SJSA1 (cell line): ENCODE data around the gene CHAF1A. TPM values are rescaled to one million over a fixed set of nuclear protein-coding genes. Genes with fewer than 3 reads are reported as not detected.

Experiments used
- DNase-seq, 2 experiments: peaks; one replicate each; pipeline ENCODE4 v3.0.0-alpha.2; 2015 to 2020; ENCODE audit warnings: low spot score in 2 of 2, low read depth in 1 of 2
- H3K27ac ChIP-seq: fragments of 250-450 bp; sonication (Bioruptor Pico); 2 replicates; pipeline ENCODE4 v1.5.1; 2020; ENCODE audit warnings: mild to moderate bottlenecking, moderate library complexity
- H3K27me3 ChIP-seq: fragments of 250-450 bp; sonication (Bioruptor Pico); replicated peaks from 2 replicates; pipeline ENCODE4 v1.5.1; 2020; ENCODE audit warnings: mild to moderate bottlenecking, moderate library complexity
- H3K36me3 ChIP-seq: fragments of 250-450 bp; sonication (Bioruptor Pico); 2 replicates; pipeline ENCODE4 v1.5.1; 2020; ENCODE audit warnings: mild to moderate bottlenecking
- H3K4me1 ChIP-seq: fragments of 250-450 bp; sonication (Bioruptor Pico); replicated peaks from 2 replicates; pipeline ENCODE4 v1.6.1; 2021; ENCODE audit warnings: mild to moderate bottlenecking
- H3K4me3 ChIP-seq: fragments of 250-450 bp; sonication (Bioruptor Pico); 2 replicates; pipeline ENCODE4 v1.5.1; 2020; ENCODE audit warnings: mild to moderate bottlenecking
- H3K9me3 ChIP-seq: fragments of 250-450 bp; sonication (Bioruptor Pico); replicated peaks from 2 replicates; pipeline ENCODE4 v1.5.1; 2020; ENCODE audit warnings: mild to moderate bottlenecking
- total RNA-seq: library from RNA; depleted of rRNA; stranded (reverse); fragments of >200 nt; shearing (Covaris generic); gene quantifications from 2 replicates; pipeline ENCODE4 v1.2.3, GENCODE V29; 2014

Gene CHAF1A
- total RNA-seq, 1 experiment from 2014 or later = 36.4 TPM

DNA sequence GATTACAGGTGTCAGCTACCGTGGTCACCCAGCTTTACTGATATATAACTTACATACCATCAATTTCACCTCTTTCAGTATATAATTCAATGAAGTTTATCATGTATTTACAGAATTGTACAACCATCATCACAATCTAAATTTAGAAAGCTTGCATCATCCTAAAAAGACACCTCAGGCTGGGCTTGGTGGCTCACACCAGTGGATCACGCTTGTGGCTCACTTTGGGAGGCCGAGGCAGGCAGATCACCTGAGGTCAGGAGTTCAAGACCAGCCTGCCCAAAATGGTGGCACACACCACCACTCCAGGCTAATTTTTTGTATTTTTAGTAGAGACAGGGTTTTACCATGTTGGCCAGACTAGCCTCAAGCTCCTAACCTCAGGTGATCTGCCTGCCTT is 65.4 kb downstream of the CHAF1A start:
- no peak for DNase-seq
- Histone ChIP-seq H3K27me3 (no peaks in the 10 kb centered on the region), H3K4me1 (no peaks in the 10 kb centered on the region), H3K4me3 (no peak overlapping the region), H3K36me3 (0 out of 2 replicates have a peak, but pooled peaks cover 3% of the 10 kb centered on the region), H3K9me3 (no peaks in the 10 kb centered on the region), H3K27ac (no peak overlapping the region)

- H3K4me3 ChIP-seq = peak overlapping the region; percentile 67
- H3K27me3 ChIP-seq = no peaks in the 10 kb centered on the region
- H3K27ac ChIP-seq = peak overlapping the region; percentile 29
- H3K4me1 ChIP-seq = peaks cover 12% of the 10 kb centered on the region
- peaks cover 11% of the 10 kb centered on the region; the same call in 1 of the 2 replicates for H3K36me3 ChIP-seq
- peak; percentile 99 to 100 for DNase-seq
- no peaks in the 10 kb centered on the region for H3K9me3 ChIP-seq
Observed at GRCh38 chr19:4471403-4472173, 69.1 kb downstream of the CHAF1A start.

GRCh38 chr19:4472174-4472974 is 69.9 kb downstream of the CHAF1A start, which contains the start of gene HDGFL2:
HDGFL2 (plus strand) TSS chr19:4472297; CDS start chr19:4472351, 54 bp downstream.
- H3K27me3 ChIP-seq = no peaks in the 10 kb centered on the region
- no peaks in the 10 kb centered on the region for H3K9me3 ChIP-seq
- H3K36me3 ChIP-seq = peaks cover 19% of the 10 kb centered on the region
- H3K4me1 ChIP-seq = peaks cover 12% of the 10 kb centered on the region
- H3K4me3 ChIP-seq = peak within 1 kb of the TSS; percentile 67
- DNase-seq = no peak
- peak within 1 kb of the TSS; percentile 29 for H3K27ac ChIP-seq

DNA sequence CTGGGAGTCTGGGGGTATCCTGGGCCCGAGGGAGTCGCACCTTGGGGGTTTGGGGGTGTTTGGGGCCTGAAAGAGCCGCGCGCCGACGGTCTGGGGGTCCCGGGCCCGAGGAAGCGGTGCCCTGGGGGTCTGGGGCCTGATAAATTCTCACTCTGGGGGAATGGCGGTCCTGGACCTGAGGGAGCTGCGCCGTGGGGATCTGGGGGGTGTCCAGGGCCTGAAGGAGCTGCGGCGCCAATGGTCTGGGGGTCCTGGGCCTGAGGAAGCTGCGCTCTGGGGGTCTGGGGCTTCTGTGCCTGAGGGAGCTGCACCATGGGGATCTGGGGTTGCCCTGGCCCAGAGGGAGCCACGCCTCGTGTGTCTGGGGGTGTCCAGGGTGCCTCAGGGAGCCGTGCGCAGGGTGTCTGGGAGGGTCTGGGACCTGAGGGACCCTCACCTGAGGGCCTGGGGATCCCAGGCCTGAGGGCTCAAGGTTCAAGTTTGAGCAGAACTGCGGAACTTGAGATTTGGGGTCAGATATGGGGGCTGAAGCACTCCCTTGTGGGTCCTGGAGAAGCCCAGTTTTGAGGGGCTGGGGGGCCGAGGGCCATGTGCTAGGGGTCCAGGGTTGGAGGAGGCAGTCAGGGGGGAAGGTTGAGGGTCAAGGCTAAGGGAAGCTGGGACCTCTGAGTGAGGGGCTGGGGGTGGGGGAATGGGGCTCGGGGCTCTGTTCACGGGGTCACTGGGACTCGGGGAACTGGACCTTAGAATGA is 70.7 kb downstream of the CHAF1A start:
- H3K9me3 ChIP-seq = no peaks in the 10 kb centered on the region
- DNase-seq = no peak
- H3K4me1 ChIP-seq = peaks cover 12% of the 10 kb centered on the region
- peak overlapping the region; percentile 67 for H3K4me3 ChIP-seq
- H3K27ac ChIP-seq = no peak overlapping the region
- no peaks in the 10 kb centered on the region for H3K27me3 ChIP-seq
- H3K36me3 ChIP-seq = peaks cover 23% of the 10 kb centered on the region

- Histone ChIP-seq H3K27ac (no peak overlapping the region), H3K27me3 (no peaks in the 10 kb centered on the region), H3K4me3 (peak overlapping the region; percentile 16), H3K9me3 (no peaks in the 10 kb centered on the region), H3K36me3 (peaks cover 31% of the 10 kb centered on the region), H3K4me1 (peaks cover 12% of the 10 kb centered on the region)
- no peak for DNase-seq
Observed at GRCh38 chr19:4473763-4474513, 71.5 kb downstream of the CHAF1A start.

- Histone ChIP-seq H3K27ac (no peak overlapping the region), H3K36me3 (peaks cover 33% of the 10 kb centered on the region), H3K4me3 (peak overlapping the region; percentile 16), H3K4me1 (peaks cover 12% of the 10 kb centered on the region), H3K27me3 (no peaks in the 10 kb centered on the region), H3K9me3 (no peaks in the 10 kb centered on the region)
- DNase-seq = no peak
Observed at GRCh38 chr19:4474514-4475022, 72.1 kb downstream of the CHAF1A start.

- no peak overlapping the region for H3K4me3 ChIP-seq
- DNase-seq = no peak
- H3K27ac ChIP-seq = no peak overlapping the region
- no peaks in the 10 kb centered on the region for H3K27me3 ChIP-seq
- H3K36me3 ChIP-seq = peaks cover 43% of the 10 kb centered on the region
- peaks cover 12% of the 10 kb centered on the region for H3K4me1 ChIP-seq
- no peaks in the 10 kb centered on the region for H3K9me3 ChIP-seq
Observed at GRCh38 chr19:4477034-4477801, 74.8 kb downstream of the CHAF1A start.

DNA sequence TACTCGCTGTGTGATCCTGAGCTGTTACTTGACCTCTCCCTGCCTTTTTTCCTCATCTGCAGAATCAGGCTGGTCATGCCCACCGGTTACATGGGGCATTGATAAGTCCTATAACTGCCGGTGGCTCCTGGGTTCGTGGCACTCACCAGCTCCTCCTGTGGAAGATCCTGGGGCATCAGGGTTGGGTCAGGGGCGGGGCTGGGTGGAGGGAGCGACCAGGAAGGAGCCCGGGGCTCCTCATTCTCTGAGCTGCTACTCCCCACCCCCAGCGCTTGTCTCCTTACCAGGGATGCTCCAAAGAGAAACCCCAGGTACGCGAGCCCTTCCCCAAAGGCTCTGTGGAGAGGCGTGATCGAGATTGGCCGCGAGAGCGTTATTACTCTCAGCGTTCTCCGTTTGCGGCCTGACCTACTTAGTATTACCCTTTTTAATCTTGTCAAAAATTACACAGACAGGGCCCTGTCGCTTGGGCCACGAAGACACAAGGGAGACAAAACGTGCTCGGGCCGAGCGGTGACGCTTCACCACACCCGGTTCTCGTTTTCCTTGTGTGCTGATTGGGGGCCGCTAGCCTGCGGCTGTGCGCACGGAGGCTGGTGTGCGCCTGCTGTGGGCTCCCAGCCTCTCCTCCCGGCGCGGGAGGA is 80.4 kb downstream of the CHAF1A start:
- no peaks in the 10 kb centered on the region for H3K4me1 ChIP-seq
- H3K27me3 ChIP-seq = no peaks in the 10 kb centered on the region
- no peak for DNase-seq
- H3K36me3 ChIP-seq = peaks cover 39% of the 10 kb centered on the region
- no peak overlapping the region for H3K4me3 ChIP-seq
- H3K9me3 ChIP-seq = no peaks in the 10 kb centered on the region
- H3K27ac ChIP-seq = no peak overlapping the region

DNA sequence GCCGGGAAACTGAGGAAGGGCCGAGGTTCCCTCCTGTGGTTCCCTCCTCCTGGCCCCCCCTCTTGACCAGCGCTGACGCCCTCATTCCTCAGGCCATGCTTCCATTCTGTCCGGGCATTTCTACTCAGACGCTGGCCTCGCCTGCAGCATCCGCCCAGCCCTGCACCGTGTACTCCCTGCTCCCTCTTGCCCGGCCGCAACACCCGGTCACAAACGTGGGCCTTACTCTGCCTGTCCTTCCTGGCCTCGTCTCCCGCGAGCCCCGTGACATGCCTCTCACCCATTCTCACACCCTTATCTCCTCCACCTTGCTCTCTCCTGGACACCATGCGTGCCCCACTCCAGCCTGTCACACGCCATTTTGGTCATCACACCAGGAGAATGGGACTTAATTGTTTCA is 80.9 kb downstream of the CHAF1A start:
- Histone ChIP-seq H3K4me3 (no peak overlapping the region), H3K4me1 (no peaks in the 10 kb centered on the region), H3K27me3 (no peaks in the 10 kb centered on the region)

GRCh38 chr19:4487572-4487971 is 85.1 kb downstream of the CHAF1A start:
- no peak overlapping the region for H3K27ac ChIP-seq
- peaks cover 56% of the 10 kb centered on the region for H3K36me3 ChIP-seq
- no peaks in the 10 kb centered on the region for H3K9me3 ChIP-seq
- H3K4me1 ChIP-seq = no peaks in the 10 kb centered on the region
- no peak for DNase-seq
- H3K27me3 ChIP-seq = no peaks in the 10 kb centered on the region
- H3K4me3 ChIP-seq = no peak overlapping the region

More for the DNA sequence above, 80.9 kb downstream of the CHAF1A start:
- no peak for DNase-seq
- no peak overlapping the region for H3K27ac ChIP-seq
- peaks cover 42% of the 10 kb centered on the region for H3K36me3 ChIP-seq
- no peaks in the 10 kb centered on the region for H3K9me3 ChIP-seq

- H3K36me3 ChIP-seq = peaks cover 56% of the 10 kb centered on the region
- no peaks in the 10 kb centered on the region for H3K4me1 ChIP-seq
- no peak overlapping the region for H3K4me3 ChIP-seq
- H3K27me3 ChIP-seq = no peaks in the 10 kb centered on the region
- DNase-seq = no peak
- no peaks in the 10 kb centered on the region for H3K9me3 ChIP-seq
- no peak overlapping the region for H3K27ac ChIP-seq
Observed at GRCh38 chr19:4488496-4488895, 86.1 kb downstream of the CHAF1A start.

GRCh38 chr19:4491446-4491845 is 89.0 kb downstream of the CHAF1A start:
- H3K4me1 ChIP-seq = no peaks in the 10 kb centered on the region
- H3K36me3 ChIP-seq = peaks cover 72% of the 10 kb centered on the region
- H3K4me3 ChIP-seq = no peak overlapping the region
- no peak overlapping the region for H3K27ac ChIP-seq
- no peaks in the 10 kb centered on the region for H3K9me3 ChIP-seq
- no peak for DNase-seq
- no peaks in the 10 kb centered on the region for H3K27me3 ChIP-seq
